Measurements from ENCODE around the gene PREX1. TPM values are rescaled to one million over a fixed set of nuclear protein-coding genes. Genes with fewer than 3 reads are reported as not detected.

The PREX1 gene
- total RNA-seq, 4 donors from 2014 or later, result 29.7 to 56.3 (median 46.6) TPM

DNA sequence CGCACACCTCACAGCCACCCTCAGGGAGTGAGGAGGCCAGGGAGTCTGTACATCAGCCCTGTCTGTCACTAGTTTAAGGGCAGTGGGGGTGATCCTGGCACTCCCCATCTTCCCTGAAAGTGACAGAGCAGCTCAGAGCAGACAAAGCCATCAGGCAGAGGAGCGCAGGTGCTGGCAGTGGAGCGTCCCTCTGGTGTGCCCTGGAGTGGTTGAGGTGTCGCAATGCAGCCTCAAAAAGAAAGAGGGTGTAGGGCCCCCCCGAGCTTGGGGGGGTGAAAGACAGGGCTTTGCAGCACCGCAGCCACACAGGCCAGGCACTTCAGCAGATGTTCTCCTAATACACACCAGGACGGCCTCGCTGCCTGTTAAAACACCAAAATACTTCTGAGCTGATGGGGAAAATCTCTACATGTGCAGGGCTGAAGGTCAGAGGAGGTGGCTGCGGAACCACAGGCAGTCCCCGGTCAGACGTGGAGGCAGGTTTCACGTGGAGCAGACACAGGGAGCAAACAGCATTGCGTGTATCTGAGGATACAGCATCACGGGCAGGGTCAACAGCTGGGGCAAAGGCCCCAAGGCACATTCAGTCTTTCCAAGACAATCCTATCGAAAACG lies 69.5 kb downstream of the PREX1 start:
- TF ChIP-seq, protein P1, sequence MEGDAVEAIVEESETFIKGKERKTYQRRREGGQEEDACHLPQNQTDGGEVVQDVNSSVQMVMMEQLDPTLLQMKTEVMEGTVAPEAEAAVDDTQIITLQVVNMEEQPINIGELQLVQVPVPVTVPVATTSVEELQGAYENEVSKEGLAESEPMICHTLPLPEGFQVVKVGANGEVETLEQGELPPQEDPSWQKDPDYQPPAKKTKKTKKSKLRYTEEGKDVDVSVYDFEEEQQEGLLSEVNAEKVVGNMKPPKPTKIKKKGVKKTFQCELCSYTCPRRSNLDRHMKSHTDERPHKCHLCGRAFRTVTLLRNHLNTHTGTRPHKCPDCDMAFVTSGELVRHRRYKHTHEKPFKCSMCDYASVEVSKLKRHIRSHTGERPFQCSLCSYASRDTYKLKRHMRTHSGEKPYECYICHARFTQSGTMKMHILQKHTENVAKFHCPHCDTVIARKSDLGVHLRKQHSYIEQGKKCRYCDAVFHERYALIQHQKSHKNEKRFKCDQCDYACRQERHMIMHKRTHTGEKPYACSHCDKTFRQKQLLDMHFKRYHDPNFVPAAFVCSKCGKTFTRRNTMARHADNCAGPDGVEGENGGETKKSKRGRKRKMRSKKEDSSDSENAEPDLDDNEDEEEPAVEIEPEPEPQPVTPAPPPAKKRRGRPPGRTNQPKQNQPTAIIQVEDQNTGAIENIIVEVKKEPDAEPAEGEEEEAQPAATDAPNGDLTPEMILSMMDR (IDR thresholded peaks at IDR 0.05; ENCODE audit: low read depth), result no peak

DNA sequence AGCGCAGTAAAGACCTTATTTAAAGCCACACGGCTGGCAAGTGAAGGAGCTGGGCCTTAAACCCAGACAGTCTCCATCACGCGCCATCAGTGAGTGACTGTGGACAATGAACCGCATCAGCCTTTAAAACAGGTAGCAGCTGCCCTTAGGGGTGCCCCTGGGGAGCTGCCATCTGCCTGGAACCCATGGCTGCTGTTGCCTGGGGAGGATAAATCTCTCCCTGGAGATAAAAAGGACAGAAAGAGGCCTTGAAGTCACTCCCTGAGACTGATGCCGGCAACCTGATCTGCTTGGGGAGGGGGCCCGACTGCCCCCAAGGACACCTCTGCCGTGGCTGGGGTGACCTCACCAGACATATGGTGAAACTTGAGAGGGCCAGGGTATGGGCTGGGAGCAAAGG lies 73.5 kb downstream of the PREX1 start:
- TF ChIP-seq, protein P1 (IDR thresholded peaks at IDR 0.05; ENCODE audit: low read depth), result no peak

- TF ChIP-seq, protein P1 (IDR thresholded peaks at IDR 0.05; ENCODE audit: low read depth), result no peak
Observed at GRCh38 chr20:48752963-48753362, 74.8 kb downstream of the PREX1 start.

- TF ChIP-seq, protein P1 (IDR thresholded peaks at IDR 0.05; ENCODE audit: low read depth), result no peak
Observed at GRCh38 chr20:48751871-48752270, 75.9 kb downstream of the PREX1 start.

DNA sequence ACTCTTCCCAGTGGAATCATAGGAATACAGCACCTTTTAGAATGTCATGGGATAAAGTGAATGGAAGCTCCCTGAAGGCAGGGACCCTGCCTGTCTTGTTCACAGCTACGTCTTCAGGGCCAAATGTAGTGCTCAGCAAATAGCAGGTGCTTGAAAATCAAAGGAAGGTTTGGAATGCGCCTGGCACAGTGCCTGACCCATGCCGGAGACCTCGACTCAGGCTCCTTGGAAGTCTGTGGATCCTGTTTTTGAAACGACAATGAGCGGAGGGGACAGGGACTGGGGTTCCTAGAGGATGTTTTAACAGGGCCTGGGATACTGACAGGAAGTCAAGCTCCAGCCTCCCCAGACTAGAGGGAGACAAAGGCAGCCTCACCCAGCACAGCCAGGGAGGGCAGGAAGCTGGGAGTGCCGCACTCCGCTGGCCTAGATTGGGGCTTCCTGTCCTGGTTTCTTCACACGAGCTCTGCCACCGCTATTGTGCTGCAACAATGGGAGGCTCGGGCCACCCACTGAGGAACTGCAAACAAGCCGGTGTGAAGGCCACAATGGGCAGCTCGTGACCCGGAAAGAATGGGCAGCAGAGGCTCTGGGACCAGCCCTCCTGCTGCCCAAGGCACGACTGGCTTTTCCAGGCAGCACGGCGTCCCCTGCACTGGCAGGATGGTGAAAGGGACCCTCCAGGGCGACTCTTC lies 76.7 kb downstream of the PREX1 start:
- TF ChIP-seq, protein P1 (IDR thresholded peaks at IDR 0.05; ENCODE audit: low read depth), result no peak

DNA sequence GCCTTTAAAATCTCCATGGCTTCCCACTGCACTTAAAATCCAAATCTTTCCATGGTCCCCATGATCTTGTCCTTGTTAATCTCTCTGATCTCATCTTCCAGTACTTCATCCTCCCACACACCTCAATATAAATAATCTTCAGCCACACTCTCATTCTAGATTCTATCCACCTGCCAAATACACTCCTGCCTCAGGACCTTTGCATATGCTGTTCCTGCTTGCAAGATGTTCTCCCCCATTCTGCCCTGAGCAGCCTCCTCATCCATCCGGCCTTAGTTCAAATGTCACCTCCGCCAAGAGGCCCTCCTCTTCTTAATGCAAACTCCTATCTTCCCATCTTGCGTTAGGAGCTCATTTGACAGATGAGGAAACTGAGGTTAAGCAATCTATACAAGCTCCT lies 77.4 kb downstream of the PREX1 start:
- TF ChIP-seq, protein P1 (IDR thresholded peaks at IDR 0.05; ENCODE audit: low read depth), result no peak

DNA sequence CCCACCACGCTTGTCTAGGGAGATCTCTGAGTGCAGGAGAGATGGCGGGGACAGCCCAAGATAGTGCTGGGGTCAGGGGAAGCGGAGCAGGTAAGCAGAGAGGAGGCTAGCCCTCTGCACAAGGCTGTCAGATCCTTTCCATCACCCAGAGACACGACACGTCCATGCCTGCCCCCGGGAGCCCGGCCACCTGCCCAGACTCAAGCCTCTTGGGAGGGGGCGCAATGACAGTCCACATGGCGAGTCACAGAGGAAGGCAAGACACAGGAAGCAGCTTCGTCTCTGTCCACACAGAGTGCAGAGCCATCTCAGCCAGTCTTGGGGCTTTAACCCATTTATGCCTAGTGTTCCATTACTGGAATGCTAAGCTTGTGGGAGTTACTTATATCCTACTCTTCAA lies 78.4 kb downstream of the PREX1 start:
- TF ChIP-seq, protein P1 (IDR thresholded peaks at IDR 0.05; ENCODE audit: low read depth), result no peak

Measured in subcutaneous adipose tissue (tissue), 4 donors.